ENCODE measurements around the gene SORD.
"Not testable (repeated sequence)": the region's sequence is repeated elsewhere in the genome, so short reads cannot be mapped to it uniquely, and the experiment has no call there.

The SORD gene

DNA sequence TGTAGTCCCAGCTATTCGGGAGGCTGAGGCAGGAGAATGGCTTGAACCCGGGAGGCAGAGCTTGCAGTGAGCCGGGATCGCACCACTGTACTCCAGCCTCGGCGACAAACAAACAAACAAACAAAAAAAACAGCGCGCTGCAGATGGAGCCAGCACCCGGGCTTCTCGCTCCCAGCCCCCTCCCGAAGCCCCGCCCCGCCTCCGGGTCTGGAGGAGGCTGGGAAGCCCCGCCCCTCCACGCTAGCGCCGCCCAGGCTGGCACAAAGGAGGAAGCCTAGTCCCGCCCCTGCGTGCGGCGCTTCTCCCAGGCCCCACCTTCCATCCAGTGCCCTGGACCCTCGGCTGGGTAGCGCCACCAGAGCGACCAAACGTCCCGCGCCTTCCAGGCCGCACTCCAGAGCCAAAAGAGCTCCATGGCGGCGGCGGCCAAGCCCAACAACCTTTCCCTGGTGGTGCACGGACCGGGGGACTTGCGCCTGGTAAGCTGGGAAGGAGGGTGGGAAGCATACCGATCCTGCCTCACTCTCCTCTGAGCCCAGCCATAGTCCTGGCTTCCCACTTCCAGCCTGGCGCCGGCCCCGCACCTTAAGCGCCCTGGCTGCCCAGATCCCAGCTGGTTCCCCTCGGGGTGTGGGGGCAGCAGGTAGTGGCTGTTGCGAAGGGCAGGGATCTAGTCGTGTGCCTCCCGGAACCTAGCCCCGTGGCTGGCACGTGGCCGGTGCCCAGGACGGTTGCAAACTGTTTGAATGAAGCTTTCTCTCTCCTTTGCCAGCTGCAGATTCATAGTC, at the start of gene SORD:
TSS of gene SORD (plus strand) at position 325 of the 788 bp plus-strand sequence. CDS start at position 414, 89 bp downstream.
- FAIRE-seq (peak; percentile 60), DNase-seq (ENCODE audit: insufficient read length, low spot score) (peak; percentile 89)

DNA sequence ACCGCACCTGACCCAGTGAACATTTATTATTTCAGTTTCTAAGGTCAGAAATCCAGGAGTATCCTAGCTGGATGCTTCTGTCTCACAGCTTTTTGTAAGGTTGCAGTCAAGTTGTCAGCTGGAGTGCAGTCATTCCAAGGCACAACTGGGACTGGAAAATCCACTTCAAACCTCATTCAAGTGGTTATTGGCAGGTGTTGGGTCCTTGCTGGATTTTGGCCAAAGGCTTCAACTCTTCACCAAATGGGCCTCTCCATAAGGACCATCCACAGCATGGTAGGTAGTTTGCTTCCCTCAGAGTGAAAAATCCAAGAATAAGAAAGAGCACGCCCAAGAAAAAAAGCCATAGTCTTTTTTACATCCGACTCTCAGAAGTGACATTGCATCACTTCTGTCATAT, 46.8 kb upstream of the SORD start:
- DNase-seq (ENCODE audit: insufficient read length, low spot score) = not testable (repeated sequence)
- peak; percentile 62 for FAIRE-seq

DNA sequence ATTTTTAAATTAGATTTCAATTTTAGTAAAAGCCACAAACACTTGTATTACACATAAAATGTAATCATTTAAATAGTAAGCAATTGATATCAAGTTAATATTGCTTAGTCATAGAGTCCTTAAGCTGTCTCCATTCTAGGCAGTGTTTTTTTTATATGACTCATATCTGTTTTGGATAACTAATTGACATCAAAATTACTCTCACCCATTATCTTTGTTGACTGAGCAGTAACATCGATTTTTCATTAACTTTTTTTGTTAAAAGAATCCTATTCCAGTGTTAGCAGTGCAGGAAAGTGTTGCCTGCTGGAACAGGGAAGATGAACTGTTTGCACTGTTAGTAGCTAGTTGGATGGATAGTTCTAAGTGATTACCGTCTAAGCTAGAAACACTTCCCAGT, 45.2 kb upstream of the SORD start:
- not testable (repeated sequence) for FAIRE-seq; DNase-seq (ENCODE audit: insufficient read length, low spot score)

DNA sequence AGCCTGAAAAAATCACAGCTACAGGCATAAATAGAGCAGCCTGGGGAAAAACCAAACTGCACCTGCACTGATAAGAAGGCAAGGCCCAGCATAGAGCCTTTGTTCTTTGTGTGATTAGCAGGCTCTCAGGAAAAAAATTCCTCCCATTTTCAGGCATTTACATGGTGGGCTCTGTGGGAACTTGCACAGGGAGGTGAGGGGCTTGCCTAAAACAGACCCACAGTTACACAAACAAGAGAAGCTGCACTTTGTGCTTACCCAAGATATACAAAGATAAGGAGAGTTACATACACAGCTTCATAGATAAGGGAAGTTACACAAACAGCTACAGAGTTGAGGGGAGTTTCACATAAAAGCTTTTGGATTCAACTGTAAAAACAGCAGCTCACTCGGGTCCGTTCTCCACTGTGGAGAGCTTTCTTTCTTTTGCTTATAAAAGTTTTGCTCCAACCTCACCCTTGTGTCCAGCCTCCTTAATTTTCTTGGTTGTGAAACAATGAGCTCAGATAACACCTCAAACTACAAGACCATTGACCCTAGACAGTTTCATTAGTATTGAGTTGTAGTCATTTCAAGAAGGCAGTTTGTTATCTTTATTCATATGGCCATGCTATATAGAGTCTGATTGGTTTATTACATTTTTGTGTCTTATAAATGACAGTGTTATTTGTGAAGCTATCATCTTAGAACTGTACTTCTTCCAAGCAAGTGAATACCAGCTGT, 43.2 kb upstream of the SORD start:
- peak; percentile 11 for FAIRE-seq
- DNase-seq (ENCODE audit: insufficient read length, low spot score) = not testable (repeated sequence)

DNA sequence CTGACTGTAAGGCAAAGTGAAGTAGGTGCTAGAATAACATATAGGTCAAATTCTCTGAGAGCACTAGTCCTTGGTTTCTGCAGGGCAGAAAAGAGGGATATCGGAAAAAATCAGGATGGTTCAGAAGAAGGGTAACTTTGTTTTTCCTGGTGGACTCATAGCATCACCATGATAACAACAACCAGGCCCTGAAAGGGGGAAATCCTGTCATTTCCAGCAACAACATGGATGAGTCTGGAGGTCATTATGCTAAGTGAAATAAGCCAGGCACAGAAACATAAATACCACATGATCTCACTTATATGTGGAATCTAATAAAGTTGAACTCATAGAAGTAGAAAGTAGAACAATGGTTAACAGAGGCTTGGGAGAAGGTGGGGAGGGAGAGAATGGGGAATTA, 38.9 kb upstream of the SORD start:
- DNase-seq (ENCODE audit: insufficient read length, low spot score); FAIRE-seq: not testable (repeated sequence)

GRCh38 chr15:44986346-44987055, 36.5 kb upstream of the SORD start:
- not testable (repeated sequence) for DNase-seq (ENCODE audit: insufficient read length, low spot score); FAIRE-seq

DNA sequence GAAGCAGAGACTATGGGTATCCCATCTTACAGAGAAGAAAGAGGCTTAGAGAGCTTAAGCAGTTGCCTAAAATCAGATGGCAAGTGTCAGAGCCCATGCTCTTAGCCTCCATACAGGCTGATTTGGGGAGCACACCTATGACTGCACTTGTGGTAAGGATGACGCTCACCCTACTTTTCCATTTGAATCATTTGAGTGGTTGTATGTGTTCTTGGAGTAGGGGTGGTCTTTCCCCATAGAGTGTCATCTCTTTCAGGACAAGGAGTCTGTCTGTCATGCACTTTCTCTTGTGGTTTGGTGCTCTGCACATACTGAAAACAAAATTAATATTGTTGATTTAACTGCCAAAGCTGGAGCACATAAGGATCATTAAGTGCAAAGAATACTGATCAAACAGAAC, 35.3 kb upstream of the SORD start:
- peak; percentile 82 for FAIRE-seq
- not testable (repeated sequence) for DNase-seq (ENCODE audit: insufficient read length, low spot score)

GRCh38 chr15:44988184-44988869, 34.7 kb upstream of the SORD start:
- FAIRE-seq; DNase-seq (ENCODE audit: insufficient read length, low spot score): not testable (repeated sequence)

GRCh38 chr15:44988870-44989219, 34.1 kb upstream of the SORD start:
- DNase-seq (ENCODE audit: insufficient read length, low spot score); FAIRE-seq: not testable (repeated sequence)

DNA sequence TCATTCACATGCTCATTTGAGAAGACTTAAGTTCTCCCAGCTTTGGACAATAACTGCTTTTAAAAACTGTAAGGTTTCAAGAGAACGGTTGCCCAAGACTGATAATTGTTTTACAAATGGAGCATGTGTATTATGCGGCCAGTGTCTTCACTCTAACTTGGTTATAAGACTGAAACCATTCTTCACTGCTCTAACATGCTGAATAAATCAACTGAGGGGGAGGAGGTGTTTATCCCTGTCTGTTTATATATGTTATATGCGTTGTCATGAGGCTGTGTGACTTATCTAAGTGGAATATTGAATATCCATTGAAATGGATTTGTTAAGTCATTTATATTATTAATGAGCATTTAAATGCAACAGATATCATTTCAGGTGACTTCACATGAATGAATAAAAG, 25.4 kb upstream of the SORD start:
- FAIRE-seq = peak; percentile 80
- DNase-seq (ENCODE audit: insufficient read length, low spot score) = not testable (repeated sequence)

- FAIRE-seq = no peak
Measured at GRCh38 chr15:44999105-44999504, 23.9 kb upstream of the SORD start.

GRCh38 chr15:45001180-45001579, 21.8 kb upstream of the SORD start:
- not testable (repeated sequence) for FAIRE-seq; DNase-seq (ENCODE audit: insufficient read length, low spot score)

More at GRCh38 chr15:44999105-44999504, 23.9 kb upstream of the SORD start:
- DNase-seq (ENCODE audit: insufficient read length, low spot score) = no peak

GRCh38 chr15:45003731-45004410, 19.1 kb upstream of the SORD start:
- not testable (repeated sequence) for DNase-seq (ENCODE audit: insufficient read length, low spot score); FAIRE-seq

DNA sequence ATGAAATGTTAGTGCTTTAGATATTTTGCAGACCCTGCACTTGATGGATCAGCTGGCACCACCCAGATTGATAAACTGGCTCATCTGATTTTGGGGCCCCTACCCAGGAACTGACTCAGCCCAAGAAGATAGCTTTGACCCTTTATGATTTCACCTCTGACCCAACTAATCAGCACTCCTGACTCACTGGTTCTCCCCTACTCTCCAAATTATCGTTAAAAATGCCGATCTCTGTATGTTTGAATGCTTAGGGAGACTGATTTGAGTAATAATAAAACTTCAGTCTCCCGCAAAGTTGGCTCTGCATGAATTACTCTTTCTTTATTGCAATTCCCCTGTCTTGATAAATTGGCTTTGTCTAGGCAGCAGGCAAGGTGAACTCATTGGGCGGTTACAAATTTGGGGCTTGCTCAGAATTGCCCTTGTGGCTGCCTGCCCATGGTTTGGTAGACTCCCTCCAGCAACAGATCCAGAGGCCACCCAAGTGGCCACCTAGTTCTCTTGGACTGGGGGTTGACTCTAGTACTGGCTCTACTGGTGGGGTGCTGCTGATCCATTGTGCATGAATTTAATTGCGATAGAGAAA, 18.3 kb upstream of the SORD start:
- not testable (repeated sequence) for FAIRE-seq; DNase-seq (ENCODE audit: insufficient read length, low spot score)

DNA sequence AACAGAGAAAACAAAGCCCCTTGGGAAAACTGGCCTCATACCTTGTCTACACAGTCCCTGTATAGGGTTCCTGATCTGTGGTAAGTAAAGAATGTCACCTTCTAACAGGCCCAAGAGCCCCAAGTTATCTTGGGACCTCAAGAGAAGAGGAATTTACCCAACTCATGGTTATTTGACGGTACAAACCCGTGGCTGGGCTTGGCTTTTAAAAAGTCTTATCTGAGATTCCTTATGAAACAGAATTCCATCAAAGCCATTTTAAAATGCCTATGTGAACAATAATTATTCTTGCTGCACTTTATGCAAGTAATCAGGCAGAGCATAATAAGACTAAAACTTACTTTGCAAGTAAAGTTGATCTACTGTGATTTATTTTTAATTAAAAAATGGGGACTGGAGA, 13.9 kb upstream of the SORD start:
- DNase-seq (ENCODE audit: insufficient read length, low spot score) = no peak
- no peak for FAIRE-seq

GRCh38 chr15:45015114-45015513, 7.9 kb upstream of the SORD start:
- peak; percentile 82 for FAIRE-seq
- not testable (repeated sequence) for DNase-seq (ENCODE audit: insufficient read length, low spot score)

GRCh38 chr15:45020222-45020900, 2.6 kb upstream of the SORD start:
- DNase-seq (ENCODE audit: insufficient read length, low spot score); FAIRE-seq: not testable (repeated sequence)

DNA sequence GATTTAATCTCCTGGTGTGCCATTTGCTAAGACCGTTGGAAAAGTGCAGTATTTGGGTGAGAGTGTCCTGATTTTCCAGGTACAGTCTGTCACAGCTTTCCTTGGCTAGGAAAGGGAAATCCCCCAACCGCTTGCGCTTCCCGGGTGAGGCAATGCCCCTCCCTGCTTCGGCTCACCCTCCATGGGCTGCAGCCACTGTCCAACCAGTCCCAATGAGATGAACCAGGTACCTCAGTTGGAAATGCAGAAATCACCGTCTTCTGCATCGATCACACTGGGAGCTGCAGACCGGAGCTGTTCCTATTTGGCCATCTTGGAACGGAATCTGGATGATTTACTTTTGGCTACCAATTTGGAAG, 2.1 kb upstream of the SORD start:
- not testable (repeated sequence) for DNase-seq (ENCODE audit: insufficient read length, low spot score); FAIRE-seq

GRCh38 chr15:45021348-45021747, 1.6 kb upstream of the SORD start:
- no peak for DNase-seq (ENCODE audit: insufficient read length, low spot score)
- no peak for FAIRE-seq
